Smooth muscle cell (in vitro differentiated cells): ENCODE results near the gene UNC13B. TPM values are rescaled to one million over a fixed set of nuclear protein-coding genes. Genes with fewer than 3 reads are reported as not detected.

ENCODE experiments used
- DNase-seq: peaks from one replicate; lab custom pipeline; 2025; ENCODE audit not compliant: unreplicated experiment; lab: John Stamatoyannopoulos, UW
- H2AFZ ChIP-seq: fragments of 200-600 bp; sonication (generic); 2 replicates; pipeline ENCODE4 v1.6.0; 2016; ENCODE audit warnings: antibody characterized with exemption, low read depth, mild to moderate bottlenecking
- H3F3A ChIP-seq: fragments of 200-600 bp; sonication (generic); 2 replicates; pipeline ENCODE4 v1.6.0; 2017; ENCODE audit warnings: antibody characterized with exemption, low read depth
- H3K27ac ChIP-seq: fragments of 200-600 bp; sonication (generic); 2 replicates; pipeline ENCODE4 v1.5.1; 2016; ENCODE audit warnings: low read depth, mild to moderate bottlenecking
- H3K27me3 ChIP-seq: fragments of 200-600 bp; sonication (generic); 2 replicates; pipeline ENCODE4 v1.6.1; 2016; ENCODE audit warnings: low read depth, mild to moderate bottlenecking
- H3K36me3 ChIP-seq: fragments of 200-600 bp; sonication (generic); 2 replicates; pipeline ENCODE4 v1.5.1; 2016; ENCODE audit warnings: low read depth
- H3K4me1 ChIP-seq: fragments of 200-600 bp; sonication (generic); 2 replicates; pipeline ENCODE4 v1.5.1; 2016; ENCODE audit warnings: low read depth
- H3K4me2 ChIP-seq: fragments of 200-600 bp; sonication (generic); 2 replicates; pipeline ENCODE4 v1.6.0; 2016; ENCODE audit warnings: mild to moderate bottlenecking
- H3K4me3 ChIP-seq: fragments of 200-600 bp; sonication (generic); 2 replicates; pipeline ENCODE4 v1.5.1; 2016; ENCODE audit warnings: mild to moderate bottlenecking
- H3K79me2 ChIP-seq: fragments of 200-600 bp; sonication (generic); 2 replicates; pipeline ENCODE4 v1.6.0; 2016; ENCODE audit warnings: low read depth, mild to moderate bottlenecking
- H3K9ac ChIP-seq: fragments of 200-600 bp; sonication (generic); 2 replicates; pipeline ENCODE4 v1.6.0; 2016; ENCODE audit warnings: low read depth
- H3K9me3 ChIP-seq: fragments of 200-600 bp; sonication (generic); replicated peaks from 2 replicates; pipeline ENCODE4 v1.5.1; 2016; ENCODE audit warnings: low read depth
- H4K20me1 ChIP-seq: fragments of 200-600 bp; sonication (generic); 2 replicates; pipeline ENCODE4 v1.6.0; 2016; ENCODE audit warnings: low read depth
- WGBS: methylation state at CpG from one replicate; pipeline ENCODE4 v1.1.7; 2016; ENCODE audit warnings: low lambda C conversion rate; 5-methylcytosine and 5-hydroxymethylcytosine counted together
- polyA plus RNA-seq: library from polyadenylated mRNA; unstranded; fragments of >200 nt; fragmentation: Nextera tagmentation; extraction: Ambion mirVana; gene quantifications from 2 replicates; pipeline ENCODE4 v1.2.1, GENCODE V29; 2016
- total RNA-seq: library from RNA; depleted of rRNA; stranded (reverse); fragments of >200 nt; gene quantifications from 2 replicates; pipeline ENCODE4 v1.2.3, GENCODE V29; 2014
- TF ChIP-seq, protein P1 (sequence below): fragments of 200-600 bp; sonication (generic); IDR thresholded peaks from 2 replicates; pipeline ENCODE4 v1.5.1; 2017; ENCODE audit warnings: borderline replicate concordance, mild to moderate bottlenecking, antibody characterized with exemption; ENCODE audit not compliant: insufficient read depth, poor library complexity, severe bottlenecking

Gene UNC13B
- total and polyA plus RNA-seq, 2 experiments from 2014 or later = 9.2 to 15.1 TPM

DNA sequence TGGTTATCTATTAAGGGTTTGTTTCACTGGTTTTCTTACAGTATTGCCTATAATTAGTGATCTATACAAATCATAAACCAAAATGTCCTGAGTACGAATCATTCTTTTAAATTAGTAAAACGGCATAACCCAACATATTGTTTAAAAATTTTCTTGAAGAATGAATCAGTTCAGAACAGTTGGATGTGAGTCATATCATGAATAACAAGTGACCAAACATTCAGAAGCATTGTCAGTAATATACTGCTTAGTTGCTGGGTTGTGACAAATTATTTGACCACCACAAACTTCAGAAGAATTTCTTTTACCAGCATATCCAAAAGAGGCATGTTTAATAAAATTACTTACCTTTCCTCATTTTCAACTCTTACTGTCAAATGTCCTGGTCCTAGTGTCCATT is 111.2 kb downstream of the UNC13B start:
- H3K9me3 ChIP-seq = no peaks in the 10 kb centered on the region
- H3F3A ChIP-seq = no peaks in the 10 kb centered on the region
- no peak for DNase-seq
- no peak overlapping the region for H3K4me3 ChIP-seq
- H3K9ac ChIP-seq = no peak overlapping the region
- no peak overlapping the region for H2AFZ ChIP-seq
- no peak overlapping the region for H3K27ac ChIP-seq
- H3K36me3 ChIP-seq = no peaks in the 10 kb centered on the region
- WGBS = 88% methylated on average over 2 of the region's 2 CpGs
- H3K79me2 ChIP-seq = no peaks in the 10 kb centered on the region
- H3K27me3 ChIP-seq = no peaks in the 10 kb centered on the region
- H3K4me2 ChIP-seq = no peak overlapping the region
- H3K4me1 ChIP-seq = no peaks in the 10 kb centered on the region
- TF ChIP-seq, protein P1, sequence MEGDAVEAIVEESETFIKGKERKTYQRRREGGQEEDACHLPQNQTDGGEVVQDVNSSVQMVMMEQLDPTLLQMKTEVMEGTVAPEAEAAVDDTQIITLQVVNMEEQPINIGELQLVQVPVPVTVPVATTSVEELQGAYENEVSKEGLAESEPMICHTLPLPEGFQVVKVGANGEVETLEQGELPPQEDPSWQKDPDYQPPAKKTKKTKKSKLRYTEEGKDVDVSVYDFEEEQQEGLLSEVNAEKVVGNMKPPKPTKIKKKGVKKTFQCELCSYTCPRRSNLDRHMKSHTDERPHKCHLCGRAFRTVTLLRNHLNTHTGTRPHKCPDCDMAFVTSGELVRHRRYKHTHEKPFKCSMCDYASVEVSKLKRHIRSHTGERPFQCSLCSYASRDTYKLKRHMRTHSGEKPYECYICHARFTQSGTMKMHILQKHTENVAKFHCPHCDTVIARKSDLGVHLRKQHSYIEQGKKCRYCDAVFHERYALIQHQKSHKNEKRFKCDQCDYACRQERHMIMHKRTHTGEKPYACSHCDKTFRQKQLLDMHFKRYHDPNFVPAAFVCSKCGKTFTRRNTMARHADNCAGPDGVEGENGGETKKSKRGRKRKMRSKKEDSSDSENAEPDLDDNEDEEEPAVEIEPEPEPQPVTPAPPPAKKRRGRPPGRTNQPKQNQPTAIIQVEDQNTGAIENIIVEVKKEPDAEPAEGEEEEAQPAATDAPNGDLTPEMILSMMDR = no peak
- no peaks in the 10 kb centered on the region for H4K20me1 ChIP-seq

DNA sequence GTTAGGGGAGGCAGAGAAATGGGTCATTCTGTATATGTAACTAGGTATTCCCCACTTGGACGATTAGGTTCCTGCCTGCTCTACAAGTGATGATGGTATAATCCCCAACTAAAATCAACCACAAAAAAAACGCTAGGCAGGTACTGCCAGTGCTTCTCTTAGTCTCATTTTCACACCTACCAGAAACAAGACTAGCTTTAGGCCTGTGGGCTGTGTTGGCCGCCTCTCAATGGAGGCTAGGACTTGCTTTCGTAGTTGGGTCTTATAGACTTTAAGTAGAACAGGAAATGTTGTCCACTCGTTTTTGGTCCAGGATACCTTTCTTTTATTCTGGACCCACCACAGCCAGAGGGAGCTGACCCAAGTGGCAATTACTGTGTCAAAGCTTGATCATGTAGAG is 111.8 kb downstream of the UNC13B start:
- H3K27me3 ChIP-seq = no peaks in the 10 kb centered on the region
- no peaks in the 10 kb centered on the region for H3K9me3 ChIP-seq
- no peaks in the 10 kb centered on the region for H3F3A ChIP-seq
- no peaks in the 10 kb centered on the region for H3K4me1 ChIP-seq
- no peak overlapping the region for H3K4me2 ChIP-seq
- 85% methylated on average over 5 of the region's 5 CpGs for WGBS
- H2AFZ ChIP-seq = no peak overlapping the region
- H3K79me2 ChIP-seq = no peaks in the 10 kb centered on the region
- no peaks in the 10 kb centered on the region for H4K20me1 ChIP-seq
- DNase-seq = no peak
- H3K9ac ChIP-seq = no peak overlapping the region
- no peaks in the 10 kb centered on the region for H3K36me3 ChIP-seq
- no peak overlapping the region for H3K4me3 ChIP-seq
- TF ChIP-seq, protein P1 = no peak
- H3K27ac ChIP-seq = no peak overlapping the region

DNA sequence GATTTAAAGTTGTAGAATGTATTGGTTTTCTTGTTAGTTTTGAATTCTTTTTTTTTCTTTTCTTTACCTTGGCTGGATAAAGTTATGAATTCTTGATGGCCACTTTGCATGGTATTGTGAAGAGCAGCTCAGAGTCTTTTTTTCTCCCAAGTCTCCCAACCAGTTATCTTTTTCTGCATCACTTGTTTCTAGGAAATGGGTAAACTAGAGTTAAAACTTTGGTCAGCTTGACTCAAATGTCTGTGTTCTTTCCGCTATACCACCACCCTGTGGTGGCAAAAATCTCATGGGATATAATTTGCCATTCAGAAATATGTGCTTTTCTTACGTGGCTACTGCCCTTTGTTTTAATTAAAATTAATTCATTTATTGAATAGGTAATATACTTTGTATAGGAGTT is 113.2 kb downstream of the UNC13B start:
- Histone ChIP-seq H4K20me1 (no peaks in the 10 kb centered on the region), H3K27me3 (no peaks in the 10 kb centered on the region), H3K4me2 (no peak overlapping the region), H3K4me1 (no peaks in the 10 kb centered on the region), H3K36me3 (no peaks in the 10 kb centered on the region), H3K27ac (no peak overlapping the region), H3K4me3 (no peak overlapping the region), H3K9ac (no peak overlapping the region), H3K79me2 (no peaks in the 10 kb centered on the region), H2AFZ (no peak overlapping the region), H3F3A (no peaks in the 10 kb centered on the region), H3K9me3 (no peaks in the 10 kb centered on the region)
- TF ChIP-seq, protein P1 = no peak
- no peak for DNase-seq
- 85% methylated on average over 2 of the region's 2 CpGs for WGBS

DNA sequence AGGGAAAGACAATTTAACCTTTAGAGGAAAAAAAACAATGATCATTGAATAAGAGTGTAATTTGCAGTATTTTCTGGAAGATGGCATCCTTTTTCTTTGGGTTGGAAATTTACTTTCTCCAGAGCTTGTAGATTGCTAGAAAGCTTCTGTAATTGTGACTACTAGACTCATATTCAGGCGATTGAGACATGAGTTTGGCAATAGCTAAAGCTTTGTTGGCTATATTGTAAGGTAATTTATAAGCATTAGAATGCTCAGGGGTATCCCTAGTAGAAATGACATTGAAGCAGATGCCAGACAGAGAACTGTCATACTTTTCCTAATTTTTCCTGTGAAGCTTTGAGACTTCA is 115.3 kb downstream of the UNC13B start:
- no peak for DNase-seq

More for the DNA sequence above, 115.3 kb downstream of the UNC13B start:
- Histone ChIP-seq H3K4me1 (no peaks in the 10 kb centered on the region), H3K27me3 (no peaks in the 10 kb centered on the region), H3K9ac (no peak overlapping the region), H2AFZ (no peak overlapping the region), H3K36me3 (no peaks in the 10 kb centered on the region), H3K9me3 (no peaks in the 10 kb centered on the region), H3K27ac (no peak overlapping the region), H3K79me2 (no peaks in the 10 kb centered on the region), H4K20me1 (no peaks in the 10 kb centered on the region), H3F3A (no peaks in the 10 kb centered on the region), H3K4me2 (no peak overlapping the region), H3K4me3 (no peak overlapping the region)
- WGBS = 94% methylated on average over 1 of the region's 1 CpG
- TF ChIP-seq, protein P1 = no peak
